ENCODE results near the gene SLC6A18. TPM values are rescaled to one million over a fixed set of nuclear protein-coding genes. Genes with fewer than 3 reads are reported as not detected.
"Not testable (repeated sequence)": the region's sequence is repeated elsewhere in the genome, so short reads cannot be mapped to it uniquely, and the experiment has no call there.

SLC6A18 gene
- total RNA-seq, 1 donor from 2014 or later = not detected

GRCh38 chr5:1270426-1270825 is 45.2 kb downstream of the SLC6A18 start:
- ATAC-seq = no peak
- DNase-seq (ENCODE audit: low spot score) = no peak

GRCh38 chr5:1270933-1271914 is 46.0 kb downstream of the SLC6A18 start:
- no peak for ATAC-seq

GRCh38 chr5:1272201-1272600 is 47.0 kb downstream of the SLC6A18 start:
- DNase-seq (ENCODE audit: low spot score) = no peak

More at GRCh38 chr5:1270933-1271914, 46.0 kb downstream of the SLC6A18 start:
- no peak for DNase-seq (ENCODE audit: low spot score)

GRCh38 chr5:1273745-1274144 is 48.6 kb downstream of the SLC6A18 start:
- DNase-seq (ENCODE audit: low spot score) = no peak

More at GRCh38 chr5:1272201-1272600, 47.0 kb downstream of the SLC6A18 start:
- ATAC-seq = no peak

GRCh38 chr5:1274471-1274870 is 49.3 kb downstream of the SLC6A18 start:
- DNase-seq (ENCODE audit: low spot score) (no peak), ATAC-seq (no peak)

More at GRCh38 chr5:1273745-1274144, 48.6 kb downstream of the SLC6A18 start:
- ATAC-seq = no peak

- not testable (repeated sequence) for ATAC-seq; DNase-seq (ENCODE audit: low spot score)
Observed at GRCh38 chr5:1275397-1276391, 50.5 kb downstream of the SLC6A18 start.

- ATAC-seq (no peak), DNase-seq (ENCODE audit: low spot score) (no peak)
Observed at GRCh38 chr5:1276930-1277329, 51.7 kb downstream of the SLC6A18 start.

GRCh38 chr5:1277331-1277730 is 52.1 kb downstream of the SLC6A18 start:
- ATAC-seq (no peak), DNase-seq (ENCODE audit: low spot score) (no peak)

GRCh38 chr5:1277781-1278180 is 52.6 kb downstream of the SLC6A18 start:
- DNase-seq (ENCODE audit: low spot score) (no peak), ATAC-seq (no peak)

- no peak for ATAC-seq
- DNase-seq (ENCODE audit: low spot score) = no peak
Observed at GRCh38 chr5:1278216-1278615, 53.0 kb downstream of the SLC6A18 start.

GRCh38 chr5:1278656-1279442 is 53.7 kb downstream of the SLC6A18 start:
- ATAC-seq = no peak
- no peak for DNase-seq (ENCODE audit: low spot score)

- DNase-seq (ENCODE audit: low spot score) (no peak), ATAC-seq (no peak)
Observed at GRCh38 chr5:1279443-1280151, 54.4 kb downstream of the SLC6A18 start.

- DNase-seq (ENCODE audit: low spot score) = no peak
- no peak for ATAC-seq
Observed at GRCh38 chr5:1280177-1281037, 55.2 kb downstream of the SLC6A18 start.

GRCh38 chr5:1281038-1281882 is 56.1 kb downstream of the SLC6A18 start:
- DNase-seq (ENCODE audit: low spot score) (no peak), ATAC-seq (no peak)

- DNase-seq (ENCODE audit: low spot score) (no peak), ATAC-seq (no peak)
Observed at GRCh38 chr5:1282131-1282992, 57.2 kb downstream of the SLC6A18 start.

- ATAC-seq = not testable (repeated sequence)
- peak; percentile 23 for DNase-seq (ENCODE audit: low spot score)
Observed at GRCh38 chr5:1282993-1283728, 58.0 kb downstream of the SLC6A18 start.

Measured in left lobe of liver (tissue), 2 donors.